B cell (primary cell): ENCODE results near the gene FAM72A.
"Not testable (repeated sequence)": the region's sequence is repeated elsewhere in the genome, so short reads cannot be mapped to it uniquely, and the experiment has no call there.

Source experiments
- EZH2 ChIP-seq: IDR thresholded peaks from 2 replicates; pipeline ENCODE4 v1.6.1; 2012; ENCODE audit warnings: borderline replicate concordance, low read depth, mild to moderate bottlenecking, moderate library complexity, low read length; ENCODE audit not compliant: insufficient read depth, poor library complexity, severe bottlenecking
- TF ChIP-seq, protein P1 (sequence below): fragments of 200-600 bp; IDR thresholded peaks from one replicate; pipeline ENCODE4 v1.8.0; 2022; ENCODE audit warnings: antibody characterized with exemption, mild to moderate bottlenecking

DNA sequence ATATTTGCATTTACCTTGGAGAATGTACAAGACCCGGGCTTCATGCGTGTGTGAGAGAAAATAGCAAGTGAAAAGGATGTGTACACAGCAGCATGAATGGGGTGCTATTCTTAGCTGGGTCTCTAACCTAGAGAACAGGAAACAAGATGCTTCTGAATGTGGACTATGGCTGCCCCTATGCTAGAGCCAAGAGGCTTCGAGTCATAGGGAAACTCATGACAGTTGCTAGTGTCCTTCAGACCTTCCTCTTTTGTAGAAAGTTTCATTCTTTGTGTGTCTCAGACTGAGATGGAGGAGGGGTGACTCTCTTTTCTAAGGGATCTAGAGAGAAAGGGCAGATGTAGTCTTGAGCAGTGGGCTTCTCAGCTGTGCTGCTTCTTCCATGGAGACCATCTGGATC is 40.7 kb upstream of the FAM72A start:
- TF ChIP-seq, protein P1, sequence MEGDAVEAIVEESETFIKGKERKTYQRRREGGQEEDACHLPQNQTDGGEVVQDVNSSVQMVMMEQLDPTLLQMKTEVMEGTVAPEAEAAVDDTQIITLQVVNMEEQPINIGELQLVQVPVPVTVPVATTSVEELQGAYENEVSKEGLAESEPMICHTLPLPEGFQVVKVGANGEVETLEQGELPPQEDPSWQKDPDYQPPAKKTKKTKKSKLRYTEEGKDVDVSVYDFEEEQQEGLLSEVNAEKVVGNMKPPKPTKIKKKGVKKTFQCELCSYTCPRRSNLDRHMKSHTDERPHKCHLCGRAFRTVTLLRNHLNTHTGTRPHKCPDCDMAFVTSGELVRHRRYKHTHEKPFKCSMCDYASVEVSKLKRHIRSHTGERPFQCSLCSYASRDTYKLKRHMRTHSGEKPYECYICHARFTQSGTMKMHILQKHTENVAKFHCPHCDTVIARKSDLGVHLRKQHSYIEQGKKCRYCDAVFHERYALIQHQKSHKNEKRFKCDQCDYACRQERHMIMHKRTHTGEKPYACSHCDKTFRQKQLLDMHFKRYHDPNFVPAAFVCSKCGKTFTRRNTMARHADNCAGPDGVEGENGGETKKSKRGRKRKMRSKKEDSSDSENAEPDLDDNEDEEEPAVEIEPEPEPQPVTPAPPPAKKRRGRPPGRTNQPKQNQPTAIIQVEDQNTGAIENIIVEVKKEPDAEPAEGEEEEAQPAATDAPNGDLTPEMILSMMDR = not testable (repeated sequence)
- not testable (repeated sequence) for TF ChIP-seq EZH2
